Breast epithelium (tissue), 3 donors: ENCODE data around the gene SPRED2.
A peak's percentile ranks its signal among the peaks of the same experiment; 100 is the strongest.

Experiments
- CTCF ChIP-seq, 3 donors: fragments of 450-650 bp; IDR thresholded peaks; one replicate each; pipeline ENCODE4 v1.5.1; 2016 to 2017; ENCODE audit warnings: antibody characterized with exemption in 3 of 3, mild to moderate bottlenecking in 3 of 3, moderate library complexity in 3 of 3
- POLR2A ChIP-seq: fragments of 450-650 bp; IDR thresholded peaks from one replicate; pipeline ENCODE4 v1.6.1; 2016; ENCODE audit warnings: antibody characterized with exemption, mild to moderate bottlenecking, moderate library complexity
- POLR2AphosphoS5 ChIP-seq, 3 donors: sonication (generic); formaldehyde crosslinking; IDR thresholded peaks; one replicate each; pipeline ENCODE4 v1.6.1; 2017; ENCODE audit warnings: antibody characterized with exemption in 3 of 3

- TF ChIP-seq POLR2A (no peak), POLR2AphosphoS5 (IDR thresholded peaks at IDR 0.05) (peak in 1 of 3 donors; percentile 28), CTCF (IDR thresholded peaks at IDR 0.05) (no peak)
These were observed 112.2 kb downstream of the SPRED2 start for GRCh38 chr2:65320042-65320725.
